ENCODE measurements around the gene HDDC3.

The HDDC3 gene

DNA sequence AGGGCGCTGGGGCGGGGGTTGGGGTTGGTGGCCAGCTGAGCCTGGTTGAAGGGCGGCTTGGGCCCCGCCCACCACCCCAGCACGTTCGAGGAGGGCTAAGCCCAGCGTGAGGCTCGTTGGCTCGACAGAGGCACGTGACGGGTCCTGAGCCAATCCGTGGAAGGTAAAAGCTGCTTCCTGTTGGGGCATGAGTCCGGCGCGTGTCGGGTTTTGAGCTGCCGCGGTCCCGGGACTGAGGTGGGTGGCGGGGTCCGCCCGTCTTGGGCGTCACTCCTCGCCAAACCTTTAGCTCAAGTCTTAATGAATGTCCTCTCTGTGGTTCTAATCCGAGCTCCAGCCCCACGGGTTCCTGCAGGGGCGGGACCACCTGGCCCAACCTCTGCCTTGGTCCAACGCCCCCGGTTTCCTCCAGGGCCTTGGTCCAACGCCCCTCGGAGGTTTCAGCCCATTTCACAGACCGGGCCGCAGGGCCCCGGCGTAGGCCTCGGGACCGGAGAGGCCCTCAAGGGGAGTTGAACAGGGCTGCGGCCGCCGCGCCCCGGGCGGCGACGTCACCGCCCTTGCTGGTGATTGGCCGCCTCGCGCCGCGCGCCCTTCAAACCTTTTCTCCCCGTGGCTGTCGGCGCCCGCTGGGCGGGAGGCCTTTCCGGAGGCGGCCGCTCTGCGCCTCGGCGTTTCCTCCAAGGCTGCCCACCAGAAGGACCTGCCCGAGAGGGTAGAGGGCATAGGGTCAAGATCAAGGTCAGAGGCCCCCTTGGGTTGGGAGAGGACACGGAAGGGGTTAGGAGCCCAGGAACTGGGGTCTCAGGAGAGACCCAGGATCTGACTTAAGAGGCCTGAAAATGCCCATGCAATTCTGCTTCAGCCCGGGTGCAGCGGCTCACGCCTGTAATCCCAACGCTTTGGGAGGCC, 22.6 kb upstream of the HDDC3 start, which contains the start of gene RCCD1:
TSS of gene RCCD1 (plus strand) at position 173 of the 912 bp plus-strand sequence. CDS start 1,851 bp downstream, outside the sequence.
- in situ Hi-C loops (cut with MboI; ENCODE audit: low sequenced_read_pairs, unreplicated experiment): no loop called here
- DNase-seq (ENCODE audit: low spot score): peak; percentile 100
- no peak for TF ChIP-seq CTCF (IDR thresholded peaks at IDR 0.05; ENCODE audit: borderline replicate concordance, control extremely low read depth, extremely low read depth, insufficient read depth, missing control alignments)

GRCh38 chr15:90953947-90954711, 21.8 kb upstream of the HDDC3 start:
- no peak for TF ChIP-seq CTCF (IDR thresholded peaks at IDR 0.05; ENCODE audit: borderline replicate concordance, control extremely low read depth, extremely low read depth, insufficient read depth, missing control alignments)
- in situ Hi-C loops (cut with MboI; ENCODE audit: low sequenced_read_pairs, unreplicated experiment): no loop called here
- DNase-seq (ENCODE audit: low spot score): peak; percentile 29

- TF ChIP-seq CTCF (IDR thresholded peaks at IDR 0.05; ENCODE audit: borderline replicate concordance, control extremely low read depth, extremely low read depth, insufficient read depth, missing control alignments): no peak
- in situ Hi-C loops (cut with MboI; ENCODE audit: low sequenced_read_pairs, unreplicated experiment): no loop called here
Measured at GRCh38 chr15:90952901-90953677, 20.7 kb upstream of the HDDC3 start.

GRCh38 chr15:90950676-90951075, 18.3 kb upstream of the HDDC3 start:
- in situ Hi-C loops (cut with MboI; ENCODE audit: low sequenced_read_pairs, unreplicated experiment): no loop called here
- TF ChIP-seq CTCF (IDR thresholded peaks at IDR 0.05; ENCODE audit: borderline replicate concordance, control extremely low read depth, extremely low read depth, insufficient read depth, missing control alignments): no peak
- peak; percentile 7 for DNase-seq (ENCODE audit: low spot score)

More at GRCh38 chr15:90952901-90953677, 20.7 kb upstream of the HDDC3 start:
- DNase-seq (ENCODE audit: low spot score): peak; percentile 10

DNA sequence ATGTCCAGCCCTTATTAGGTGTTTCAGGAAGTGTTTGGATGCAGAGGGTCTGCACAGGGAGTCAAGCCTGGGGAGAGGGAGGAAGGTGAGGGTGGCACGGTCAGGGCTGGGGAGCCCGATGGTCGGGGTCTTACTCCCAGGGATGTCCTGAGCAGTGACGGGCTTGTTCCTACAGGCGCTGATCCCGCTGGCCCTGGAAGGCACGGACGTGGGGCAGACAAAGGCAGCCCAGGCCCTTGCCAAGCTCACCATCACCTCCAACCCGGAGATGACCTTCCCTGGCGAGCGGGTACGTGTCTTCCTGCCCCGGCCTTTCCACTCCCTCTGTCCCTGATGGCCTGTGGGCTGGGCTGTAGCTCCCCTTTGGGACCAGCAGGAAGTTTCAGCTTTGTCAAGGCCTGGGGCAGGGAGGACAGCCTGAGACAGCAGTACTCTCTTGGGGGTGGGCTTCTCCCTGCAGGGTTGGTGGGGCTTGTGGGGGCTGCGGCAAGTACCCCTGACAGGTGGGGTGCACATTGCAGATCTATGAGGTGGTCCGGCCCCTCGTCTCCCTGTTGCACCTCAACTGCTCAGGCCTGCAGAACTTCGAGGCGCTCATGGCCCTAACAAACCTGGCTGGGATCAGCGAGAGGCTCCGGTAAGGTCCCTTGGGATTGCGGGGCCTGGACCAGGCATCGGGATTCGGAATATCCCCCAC, 17.8 kb upstream of the HDDC3 start:
- DNase-seq (ENCODE audit: low spot score): peak; percentile 8
- in situ Hi-C loops (cut with MboI; ENCODE audit: low sequenced_read_pairs, unreplicated experiment): no loop called here
- no peak for TF ChIP-seq CTCF (IDR thresholded peaks at IDR 0.05; ENCODE audit: borderline replicate concordance, control extremely low read depth, extremely low read depth, insufficient read depth, missing control alignments)
